ENCODE data around the gene MAGEB1. TPM values are rescaled to one million over a fixed set of nuclear protein-coding genes. Genes with fewer than 3 reads are reported as not detected.

Gene MAGEB1
- total and polyA plus RNA-seq, 12 donors = not detected

- H3K4me1 ChIP-seq = no peaks in the 10 kb centered on the region
- DNase-seq (no peak), ATAC-seq (no peak)
- TF ChIP-seq CTCF (IDR thresholded peaks at IDR 0.05) = no peak
- intact Hi-C loops (cut with DNase I) = no loop called here
- no peak within 1 kb of the TSS for H3K4me3 ChIP-seq
- H3K27me3 ChIP-seq = peaks cover 0 to 9% (median 0%) of the 10 kb centered on the region in 7 donors
- 64 to 67% methylated on average over 4 of the region's 4 CpGs for WGBS, 2 donors
- H3K9me3 ChIP-seq = no peaks in the 10 kb centered on the region
- no peaks in the 10 kb centered on the region for H3K36me3 ChIP-seq
- H3K27ac ChIP-seq = no peak within 1 kb of the TSS
These were observed 16.6 kb upstream of the MAGEB1 start, which contains the start of gene MAGEB3 for GRCh38 chrX:30230395-30230794. MAGEB3 (plus strand) TSS chrX:30230657; CDS start chrX:30235925, 5,268 bp downstream.

GRCh38 chrX:30241724-30242415 is 5.1 kb upstream of the MAGEB1 start, which contains the start of gene MAGEB4:
MAGEB4 (plus strand) TSS chrX:30242000; CDS start chrX:30242136, 136 bp downstream.
- H3K4me3 ChIP-seq = no peak within 1 kb of the TSS
- H3K27ac ChIP-seq = no peak within 1 kb of the TSS
- WGBS, 2 donors = 90 to 91% methylated on average over 10 of the region's 10 CpGs
- no peaks in the 10 kb centered on the region for H3K4me1 ChIP-seq
- H3K27me3 ChIP-seq = peaks cover 0 to 4% (median 0%) of the 10 kb centered on the region in 7 donors
- ATAC-seq = no peak
- no peaks in the 10 kb centered on the region for H3K9me3 ChIP-seq
- intact Hi-C loops (cut with DNase I) = no loop called here
- DNase-seq = no peak
- TF ChIP-seq CTCF (IDR thresholded peaks at IDR 0.05) = no peak
- H3K36me3 ChIP-seq = no peaks in the 10 kb centered on the region

- no peaks in the 10 kb centered on the region for H3K9me3 ChIP-seq
- TF ChIP-seq CTCF (IDR thresholded peaks at IDR 0.05) = no peak
- no peak overlapping the region for H3K4me3 ChIP-seq
- no peak overlapping the region for H3K27ac ChIP-seq
- peaks cover 0 to 1% (median 0%) of the 10 kb centered on the region in 7 donors for H3K27me3 ChIP-seq
- DNase-seq = no peak
- WGBS, 2 donors = 76 to 77% methylated on average over 4 of the region's 4 CpGs
- H3K4me1 ChIP-seq = no peaks in the 10 kb centered on the region
- intact Hi-C loops (cut with DNase I) = no loop called here
- no peaks in the 10 kb centered on the region for H3K36me3 ChIP-seq
- ATAC-seq = no peak
These were observed 1.9 kb downstream of the MAGEB1 start for GRCh38 chrX:30248854-30249253.

GRCh38 chrX:30253257-30253656 is 6.3 kb downstream of the MAGEB1 start:
- no peak overlapping the region for H3K27ac ChIP-seq
- no peaks in the 10 kb centered on the region for H3K9me3 ChIP-seq
- intact Hi-C loops (cut with DNase I) = no loop called here
- WGBS, 2 donors = 92 to 100% methylated on average over 1 of the region's 1 CpG
- H3K4me3 ChIP-seq = no peak overlapping the region
- no peaks in the 10 kb centered on the region for H3K4me1 ChIP-seq
- TF ChIP-seq CTCF (IDR thresholded peaks at IDR 0.05) = no peak
- DNase-seq (no peak), ATAC-seq (no peak)
- H3K36me3 ChIP-seq = no peaks in the 10 kb centered on the region
- peaks cover 0 to 9% (median 0%) of the 10 kb centered on the region in 7 donors for H3K27me3 ChIP-seq

Data from heart right ventricle (tissue), 16 donors.